HepG2 (cell line): ENCODE measurements around the gene SYS1. TPM values are rescaled to one million over a fixed set of nuclear protein-coding genes. Genes with fewer than 3 reads are reported as not detected.

ENCODE experiments used
- EEA1 ChIP-seq: sonication (generic); formaldehyde crosslinking; IDR thresholded peaks from 2 replicates; pipeline ENCODE4 v1.5.1; 2020; ENCODE audit warnings: mild to moderate bottlenecking, missing genetic modification reagents, borderline replicate concordance
- EZH2 ChIP-seq: conservative IDR thresholded peaks from 2 replicates; pipeline ENCODE4 v1.6.1; 2012; ENCODE audit warnings: mild to moderate bottlenecking, low read depth, low read length, moderate library complexity
- FOXA3 ChIP-seq: IDR thresholded peaks from 2 replicates; pipeline ENCODE4 v1.6.1; 2016; ENCODE audit warnings: missing genetic modification reagents, missing compliant biosample characterization
- HDAC6 ChIP-seq: fragments of 200-600 bp; sonication (generic); IDR thresholded peaks from 2 replicates; pipeline ENCODE4 v1.7.0; 2017; ENCODE audit warnings: mild to moderate bottlenecking, antibody characterized with exemption, low read length, low read depth
- HOXA9 ChIP-seq: sonication (generic); formaldehyde crosslinking; IDR thresholded peaks from 2 replicates; pipeline ENCODE4 v1.8.1; 2022; ENCODE audit warnings: missing genetic modification reagents, mild to moderate bottlenecking, moderate library complexity, borderline replicate concordance
- MAF1 ChIP-seq: sonication (generic); formaldehyde crosslinking; IDR thresholded peaks from 2 replicates; pipeline ENCODE4 v1.5.0; 2020; ENCODE audit warnings: missing genetic modification reagents, borderline replicate concordance
- NFE2 ChIP-seq: sonication (generic); formaldehyde crosslinking; IDR thresholded peaks from 2 replicates; pipeline ENCODE4 v1.4.0; 2020; ENCODE audit warnings: missing genetic modification reagents
- RXRA ChIP-seq: sonication (generic); formaldehyde crosslinking; IDR thresholded peaks from 2 replicates; pipeline ENCODE4 v1.5.1; 2020; ENCODE audit warnings: missing genetic modification reagents
- SP1 ChIP-seq, 2 experiments: fragments of 450-650 bp in 1 of 2; sonication (generic) in 1 of 2; formaldehyde crosslinking in 1 of 2; IDR thresholded peaks; 2 replicates each; pipeline versions ENCODE4 v1.4.0 to v1.6.1; 2016 to 2020; ENCODE audit warnings: missing genetic modification reagents in 1 of 2
- ZZZ3 ChIP-seq: sonication (generic); formaldehyde crosslinking; IDR thresholded peaks from 2 replicates; pipeline ENCODE4 v1.4.0; 2020; ENCODE audit warnings: missing genetic modification reagents, mild to moderate bottlenecking, borderline replicate concordance
- polyA plus RNA-seq, 8 experiments: library from polyadenylated mRNA; depleted of rRNA in 3 of 8; stranded (reverse) in 7 of 8; unstranded in 1 of 8; fragments of >200 nt; fragmentation: Illumina TruSeq in 4 of 8; extraction: Trizol in 4 of 8; gene quantifications; 2 replicates each; pipeline versions ENCODE4 v1.2.1 to v1.2.3, GENCODE V29; 2011 to 2016; ENCODE audit warnings: low read depth in 4 of 8, missing spikeins in 1 of 8, mixed read lengths in 1 of 8; ENCODE audit not compliant: insufficient read depth in 1 of 8
- total RNA-seq, 5 experiments: library from RNA; depleted of rRNA; stranded (reverse); fragments of >200 nt; fragmentation: Illumina TruSeq; extraction: Trizol; gene quantifications; 2 replicates each; pipeline ENCODE4 v1.2.3, GENCODE V29; 2016; ENCODE audit warnings: low read depth in 1 of 5
- TF ChIP-seq, protein P1 (sequence below): sonication (generic); formaldehyde crosslinking; IDR thresholded peaks from 2 replicates; pipeline ENCODE4 v1.4.0; 2020; ENCODE audit warnings: mild to moderate bottlenecking, missing genetic modification reagents
- TF ChIP-seq, protein P2 (sequence below): sonication (generic); formaldehyde crosslinking; IDR thresholded peaks from 2 replicates; pipeline ENCODE4 v1.5.1; 2020; ENCODE audit warnings: missing genetic modification reagents, mild to moderate bottlenecking, borderline replicate concordance
- TF ChIP-seq, protein P3 (sequence below): IDR thresholded peaks from 2 replicates; pipeline ENCODE4 v1.6.1; 2018; ENCODE audit warnings: missing genetic modification reagents, mild to moderate bottlenecking, missing compliant biosample characterization
- TF ChIP-seq, protein P4 (sequence below): sonication (generic); formaldehyde crosslinking; IDR thresholded peaks from 2 replicates; pipeline ENCODE4 v1.4.0; 2020; ENCODE audit warnings: missing genetic modification reagents
- TF ChIP-seq, protein P5 (sequence below): sonication (generic); formaldehyde crosslinking; conservative IDR thresholded peaks from 2 replicates; pipeline ENCODE4 v1.8.0; 2022; ENCODE audit warnings: low read depth, missing genetic modification reagents

SYS1 gene
- total and polyA plus RNA-seq, 2 of the 13 experiments (the other 11 are each of a cell fraction or from before 2014, with no cell fraction given): 38.3 to 65.6 TPM

DNA sequence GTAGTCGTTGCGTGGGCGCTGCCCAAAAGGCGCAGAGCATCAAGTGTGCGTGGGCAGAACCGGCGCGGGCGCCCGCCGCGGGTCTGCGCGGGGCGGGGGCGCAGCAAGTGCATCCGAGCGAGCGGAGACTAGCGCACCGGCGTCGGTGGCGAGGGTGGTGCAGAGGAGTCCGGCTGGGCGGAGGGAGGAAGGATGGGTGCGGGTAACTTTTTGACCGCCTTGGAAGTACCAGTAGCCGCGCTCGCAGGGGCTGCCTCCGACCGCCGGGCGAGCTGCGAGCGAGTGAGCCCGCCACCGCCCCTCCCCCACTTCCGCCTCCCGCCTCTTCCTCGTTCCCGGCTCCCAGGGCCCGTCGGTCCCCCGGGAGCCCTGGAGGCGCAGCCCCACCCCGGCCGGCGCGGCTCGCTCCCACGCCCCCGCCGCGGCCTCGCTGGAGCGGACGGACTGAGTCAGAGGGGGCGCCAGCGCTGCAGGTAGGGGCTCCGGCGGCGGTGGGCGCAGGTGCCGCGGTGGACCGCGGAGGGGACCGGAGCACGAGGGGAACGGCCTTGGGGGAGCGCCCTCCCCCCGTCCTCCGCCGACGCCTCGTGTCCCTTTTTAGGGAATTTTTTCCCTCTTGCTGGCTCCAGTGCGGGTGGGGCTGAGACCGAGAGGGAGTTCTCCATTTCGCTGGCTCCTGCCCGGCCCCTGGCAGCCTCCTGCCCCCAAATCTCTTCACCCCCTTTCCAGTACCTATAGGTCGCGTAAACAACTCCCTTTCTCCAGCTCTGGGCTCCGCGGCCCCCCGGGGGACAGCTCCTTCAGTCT is 43.5 kb downstream of the SYS1 start (continued):
- TF ChIP-seq SP1 (IDR thresholded peaks at IDR 0.05) (no peak), SP1 (CRISPR knock-in tag; IDR thresholded peaks at IDR 0.05) (no peak), RXRA (peak; percentile 3; the same call in 1 of the 2 replicates), HOXA9 (CRISPR knock-in tag) (peak; percentile 95), ZZZ3 (no peak), NFE2 (CRISPR knock-in tag) (no peak; the same call in 1 of the 2 replicates), EZH2 (no peak), HDAC6 (no peak), EEA1 (CRISPR knock-in tag) (no peak), MAF1 (no peak), FOXA3 (CRISPR knock-in tag) (no peak)
- TF ChIP-seq, protein P1, sequence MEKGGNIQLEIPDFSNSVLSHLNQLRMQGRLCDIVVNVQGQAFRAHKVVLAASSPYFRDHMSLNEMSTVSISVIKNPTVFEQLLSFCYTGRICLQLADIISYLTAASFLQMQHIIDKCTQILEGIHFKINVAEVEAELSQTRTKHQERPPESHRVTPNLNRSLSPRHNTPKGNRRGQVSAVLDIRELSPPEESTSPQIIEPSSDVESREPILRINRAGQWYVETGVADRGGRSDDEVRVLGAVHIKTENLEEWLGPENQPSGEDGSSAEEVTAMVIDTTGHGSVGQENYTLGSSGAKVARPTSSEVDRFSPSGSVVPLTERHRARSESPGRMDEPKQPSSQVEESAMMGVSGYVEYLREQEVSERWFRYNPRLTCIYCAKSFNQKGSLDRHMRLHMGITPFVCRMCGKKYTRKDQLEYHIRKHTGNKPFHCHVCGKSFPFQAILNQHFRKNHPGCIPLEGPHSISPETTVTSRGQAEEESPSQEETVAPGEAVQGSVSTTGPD (CRISPR knock-in tag): no peak
- TF ChIP-seq, protein P2, sequence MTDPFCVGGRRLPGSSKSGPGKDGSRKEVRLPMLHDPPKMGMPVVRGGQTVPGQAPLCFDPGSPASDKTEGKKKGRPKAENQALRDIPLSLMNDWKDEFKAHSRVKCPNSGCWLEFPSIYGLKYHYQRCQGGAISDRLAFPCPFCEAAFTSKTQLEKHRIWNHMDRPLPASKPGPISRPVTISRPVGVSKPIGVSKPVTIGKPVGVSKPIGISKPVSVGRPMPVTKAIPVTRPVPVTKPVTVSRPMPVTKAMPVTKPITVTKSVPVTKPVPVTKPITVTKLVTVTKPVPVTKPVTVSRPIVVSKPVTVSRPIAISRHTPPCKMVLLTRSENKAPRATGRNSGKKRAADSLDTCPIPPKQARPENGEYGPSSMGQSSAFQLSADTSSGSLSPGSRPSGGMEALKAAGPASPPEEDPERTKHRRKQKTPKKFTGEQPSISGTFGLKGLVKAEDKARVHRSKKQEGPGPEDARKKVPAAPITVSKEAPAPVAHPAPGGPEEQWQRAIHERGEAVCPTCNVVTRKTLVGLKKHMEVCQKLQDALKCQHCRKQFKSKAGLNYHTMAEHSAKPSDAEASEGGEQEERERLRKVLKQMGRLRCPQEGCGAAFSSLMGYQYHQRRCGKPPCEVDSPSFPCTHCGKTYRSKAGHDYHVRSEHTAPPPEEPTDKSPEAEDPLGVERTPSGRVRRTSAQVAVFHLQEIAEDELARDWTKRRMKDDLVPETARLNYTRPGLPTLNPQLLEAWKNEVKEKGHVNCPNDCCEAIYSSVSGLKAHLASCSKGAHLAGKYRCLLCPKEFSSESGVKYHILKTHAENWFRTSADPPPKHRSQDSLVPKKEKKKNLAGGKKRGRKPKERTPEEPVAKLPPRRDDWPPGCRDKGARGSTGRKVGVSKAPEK (CRISPR knock-in tag): no peak
- TF ChIP-seq, protein P3, sequence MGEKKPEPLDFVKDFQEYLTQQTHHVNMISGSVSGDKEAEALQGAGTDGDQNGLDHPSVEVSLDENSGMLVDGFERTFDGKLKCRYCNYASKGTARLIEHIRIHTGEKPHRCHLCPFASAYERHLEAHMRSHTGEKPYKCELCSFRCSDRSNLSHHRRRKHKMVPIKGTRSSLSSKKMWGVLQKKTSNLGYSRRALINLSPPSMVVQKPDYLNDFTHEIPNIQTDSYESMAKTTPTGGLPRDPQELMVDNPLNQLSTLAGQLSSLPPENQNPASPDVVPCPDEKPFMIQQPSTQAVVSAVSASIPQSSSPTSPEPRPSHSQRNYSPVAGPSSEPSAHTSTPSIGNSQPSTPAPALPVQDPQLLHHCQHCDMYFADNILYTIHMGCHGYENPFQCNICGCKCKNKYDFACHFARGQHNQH (CRISPR knock-in tag): peak; percentile 39; the same call in 1 of the 2 replicates
- TF ChIP-seq, protein P4, sequence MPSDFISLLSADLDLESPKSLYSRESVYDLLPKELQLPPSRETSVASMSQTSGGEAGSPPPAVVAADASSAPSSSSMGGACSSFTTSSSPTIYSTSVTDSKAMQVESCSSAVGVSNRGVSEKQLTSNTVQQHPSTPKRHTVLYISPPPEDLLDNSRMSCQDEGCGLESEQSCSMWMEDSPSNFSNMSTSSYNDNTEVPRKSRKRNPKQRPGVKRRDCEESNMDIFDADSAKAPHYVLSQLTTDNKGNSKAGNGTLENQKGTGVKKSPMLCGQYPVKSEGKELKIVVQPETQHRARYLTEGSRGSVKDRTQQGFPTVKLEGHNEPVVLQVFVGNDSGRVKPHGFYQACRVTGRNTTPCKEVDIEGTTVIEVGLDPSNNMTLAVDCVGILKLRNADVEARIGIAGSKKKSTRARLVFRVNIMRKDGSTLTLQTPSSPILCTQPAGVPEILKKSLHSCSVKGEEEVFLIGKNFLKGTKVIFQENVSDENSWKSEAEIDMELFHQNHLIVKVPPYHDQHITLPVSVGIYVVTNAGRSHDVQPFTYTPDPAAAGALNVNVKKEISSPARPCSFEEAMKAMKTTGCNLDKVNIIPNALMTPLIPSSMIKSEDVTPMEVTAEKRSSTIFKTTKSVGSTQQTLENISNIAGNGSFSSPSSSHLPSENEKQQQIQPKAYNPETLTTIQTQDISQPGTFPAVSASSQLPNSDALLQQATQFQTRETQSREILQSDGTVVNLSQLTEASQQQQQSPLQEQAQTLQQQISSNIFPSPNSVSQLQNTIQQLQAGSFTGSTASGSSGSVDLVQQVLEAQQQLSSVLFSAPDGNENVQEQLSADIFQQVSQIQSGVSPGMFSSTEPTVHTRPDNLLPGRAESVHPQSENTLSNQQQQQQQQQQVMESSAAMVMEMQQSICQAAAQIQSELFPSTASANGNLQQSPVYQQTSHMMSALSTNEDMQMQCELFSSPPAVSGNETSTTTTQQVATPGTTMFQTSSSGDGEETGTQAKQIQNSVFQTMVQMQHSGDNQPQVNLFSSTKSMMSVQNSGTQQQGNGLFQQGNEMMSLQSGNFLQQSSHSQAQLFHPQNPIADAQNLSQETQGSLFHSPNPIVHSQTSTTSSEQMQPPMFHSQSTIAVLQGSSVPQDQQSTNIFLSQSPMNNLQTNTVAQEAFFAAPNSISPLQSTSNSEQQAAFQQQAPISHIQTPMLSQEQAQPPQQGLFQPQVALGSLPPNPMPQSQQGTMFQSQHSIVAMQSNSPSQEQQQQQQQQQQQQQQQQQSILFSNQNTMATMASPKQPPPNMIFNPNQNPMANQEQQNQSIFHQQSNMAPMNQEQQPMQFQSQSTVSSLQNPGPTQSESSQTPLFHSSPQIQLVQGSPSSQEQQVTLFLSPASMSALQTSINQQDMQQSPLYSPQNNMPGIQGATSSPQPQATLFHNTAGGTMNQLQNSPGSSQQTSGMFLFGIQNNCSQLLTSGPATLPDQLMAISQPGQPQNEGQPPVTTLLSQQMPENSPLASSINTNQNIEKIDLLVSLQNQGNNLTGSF (CRISPR knock-in tag): no peak
- TF ChIP-seq, protein P5, sequence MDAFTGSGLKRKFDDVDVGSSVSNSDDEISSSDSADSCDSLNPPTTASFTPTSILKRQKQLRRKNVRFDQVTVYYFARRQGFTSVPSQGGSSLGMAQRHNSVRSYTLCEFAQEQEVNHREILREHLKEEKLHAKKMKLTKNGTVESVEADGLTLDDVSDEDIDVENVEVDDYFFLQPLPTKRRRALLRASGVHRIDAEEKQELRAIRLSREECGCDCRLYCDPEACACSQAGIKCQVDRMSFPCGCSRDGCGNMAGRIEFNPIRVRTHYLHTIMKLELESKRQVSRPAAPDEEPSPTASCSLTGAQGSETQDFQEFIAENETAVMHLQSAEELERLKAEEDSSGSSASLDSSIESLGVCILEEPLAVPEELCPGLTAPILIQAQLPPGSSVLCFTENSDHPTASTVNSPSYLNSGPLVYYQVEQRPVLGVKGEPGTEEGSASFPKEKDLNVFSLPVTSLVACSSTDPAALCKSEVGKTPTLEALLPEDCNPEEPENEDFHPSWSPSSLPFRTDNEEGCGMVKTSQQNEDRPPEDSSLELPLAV (CRISPR knock-in tag): 0 out of 2 replicates have a peak, but pooled peaks have one; percentile 73
